DND-41 (cell line): ENCODE results near the gene XYLT1.

Source experiments
- ATAC-seq: fragments of 200-7000 bp; cut with Tn5 transposase; 3 replicates; pipeline ENCODE4 v1.9.1; 2021; ENCODE audit warnings: low read depth; ENCODE audit not compliant: insufficient read depth
- DNase-seq: peaks from one replicate; pipeline ENCODE4 v3.0.0-alpha.2; 2020
- H2AFZ ChIP-seq: 2 replicates; pipeline ENCODE4 v1.6.0; 2012; ENCODE audit warnings: low read depth, low read length
- H3K27ac ChIP-seq: 2 replicates; pipeline ENCODE4 v1.5.1; 2012; ENCODE audit warnings: low read length, inconsistent platforms
- H3K27me3 ChIP-seq: fragments of 200-600 bp; sonication (generic); 2 replicates; pipeline ENCODE4 v1.6.0; 2012; ENCODE audit warnings: low read length, mild to moderate bottlenecking, inconsistent platforms; ENCODE audit not compliant: insufficient read depth, poor library complexity
- H3K36me3 ChIP-seq: 2 replicates; pipeline ENCODE4 v1.5.1; 2012; ENCODE audit warnings: low read length, inconsistent platforms; ENCODE audit not compliant: insufficient read depth
- H3K4me1 ChIP-seq: 2 replicates; pipeline ENCODE4 v1.5.1; 2012; ENCODE audit warnings: mild to moderate bottlenecking, low read length; ENCODE audit not compliant: insufficient read depth
- H3K4me2 ChIP-seq: 2 replicates; pipeline ENCODE4 v1.6.0; 2012; ENCODE audit warnings: mild to moderate bottlenecking, moderate library complexity, low read length, inconsistent platforms; ENCODE audit not compliant: insufficient read depth
- H3K4me3 ChIP-seq, 2 experiments: fragments of 200-600 bp in 1 of 2; shearing (Covaris generic) in 1 of 2; 2 replicates each; pipeline ENCODE4 v1.5.1; 2012 to 2016; ENCODE audit warnings: inconsistent platforms in 2 of 2, low read length in 2 of 2, mild to moderate bottlenecking in 2 of 2, low read depth in 1 of 2, moderate library complexity in 1 of 2
- H3K79me2 ChIP-seq: 2 replicates; pipeline ENCODE4 v1.6.0; 2012; ENCODE audit warnings: low read length, inconsistent platforms; ENCODE audit not compliant: insufficient read depth
- H3K9ac ChIP-seq: 2 replicates; pipeline ENCODE4 v1.6.0; 2012; ENCODE audit warnings: low read depth, mild to moderate bottlenecking, inconsistent platforms, low read length, moderate library complexity
- H3K9me3 ChIP-seq: 2 replicates; pipeline ENCODE4 v1.5.1; 2012; ENCODE audit warnings: low read length, moderate library complexity, mild to moderate bottlenecking, inconsistent platforms; ENCODE audit not compliant: insufficient read depth, severe bottlenecking
- H4K20me1 ChIP-seq: 2 replicates; pipeline ENCODE4 v1.6.0; 2012; ENCODE audit warnings: low read length; ENCODE audit not compliant: insufficient read depth
- CTCF ChIP-seq: IDR thresholded peaks from 2 replicates; pipeline ENCODE4 v1.5.1; 2012; ENCODE audit warnings: borderline replicate concordance, low read length, moderate library complexity, mild to moderate bottlenecking; ENCODE audit not compliant: poor library complexity, severe bottlenecking; ENCODE audit errors: extremely low read depth
- EZH2 ChIP-seq: IDR thresholded peaks from 3 replicates; pipeline ENCODE4 v1.6.1; 2012; ENCODE audit warnings: borderline replicate concordance, low read depth, mild to moderate bottlenecking, moderate library complexity, low read length, inconsistent platforms; ENCODE audit not compliant: severe bottlenecking

Gene XYLT1

DNA sequence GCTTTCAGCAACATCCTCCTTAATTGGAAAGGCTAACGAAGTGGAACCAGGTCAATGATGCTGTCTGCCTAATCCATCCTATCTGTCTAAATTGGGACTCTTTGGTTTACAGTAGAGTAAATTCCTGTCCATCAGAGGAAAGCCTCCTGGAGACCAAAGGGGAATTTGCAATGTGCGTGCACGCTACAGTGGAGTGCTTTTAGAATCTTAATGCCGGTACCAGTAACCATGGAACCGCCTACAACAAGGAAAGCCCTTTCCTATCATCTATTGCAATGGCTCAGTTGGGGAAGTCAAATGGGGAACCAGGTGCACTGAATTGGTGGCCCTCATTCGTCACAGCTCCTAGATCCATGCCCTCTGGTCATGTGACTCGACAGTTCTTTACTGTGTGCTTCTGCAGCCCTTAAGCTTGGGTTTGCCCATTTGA, 110.1 kb downstream of the XYLT1 start:
- Histone ChIP-seq H2AFZ (no peak overlapping the region), H3K27ac (no peak overlapping the region), H3K36me3 (no peaks in the 10 kb centered on the region), H3K79me2 (no peaks in the 10 kb centered on the region), H3K9me3 (no peaks in the 10 kb centered on the region), H3K4me1 (peaks cover 11% of the 10 kb centered on the region), H4K20me1 (no peaks in the 10 kb centered on the region), H3K9ac (no peak overlapping the region), H3K4me2 (no peak overlapping the region), H3K4me3 (no peak overlapping the region), H3K27me3 (no peaks in the 10 kb centered on the region)
- DNase-seq, result no peak
- no peak for ATAC-seq
- TF ChIP-seq CTCF (no peak), EZH2 (no peak)

DNA sequence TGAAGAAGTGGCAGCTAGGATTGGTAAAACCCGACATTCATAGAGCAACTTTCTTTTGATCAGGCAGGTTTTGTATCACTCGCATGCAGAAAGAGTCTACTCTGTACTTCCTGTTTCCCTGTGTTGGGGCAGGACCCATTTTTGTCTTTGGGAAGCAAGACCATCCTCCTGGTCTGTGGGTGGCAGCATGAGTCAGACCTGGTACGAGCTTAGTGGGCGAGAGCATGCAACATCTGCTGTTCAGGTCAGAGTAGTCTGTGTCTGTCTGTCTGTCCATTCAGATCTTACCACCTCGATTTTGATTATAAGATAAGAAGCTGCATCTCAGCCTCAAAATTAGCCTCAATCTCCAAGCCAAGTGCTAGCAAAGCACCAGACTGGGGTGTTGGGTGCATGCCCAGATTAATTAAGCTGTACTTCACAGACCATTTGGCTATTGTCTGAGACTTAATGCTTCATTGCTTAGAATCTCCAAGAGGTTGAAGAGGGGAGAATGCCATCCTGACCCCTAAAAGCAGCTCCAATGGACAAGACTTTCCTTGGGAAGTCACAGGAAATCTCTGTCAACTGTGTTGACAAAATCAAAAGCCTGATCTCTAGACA, 110.9 kb downstream of the XYLT1 start:
- no peak overlapping the region for H3K4me2 ChIP-seq
- H4K20me1 ChIP-seq, result no peaks in the 10 kb centered on the region
- DNase-seq (no peak), ATAC-seq (no peak)
- TF ChIP-seq EZH2, result no peak
- no peak for TF ChIP-seq CTCF
- no peak overlapping the region for H3K9ac ChIP-seq
- H3K36me3 ChIP-seq, result no peaks in the 10 kb centered on the region
- H3K27ac ChIP-seq, result no peak overlapping the region
- H3K4me1 ChIP-seq, result peaks cover 11% of the 10 kb centered on the region
- no peak overlapping the region for H2AFZ ChIP-seq
- no peaks in the 10 kb centered on the region for H3K9me3 ChIP-seq
- H3K4me3 ChIP-seq, result no peak overlapping the region
- H3K79me2 ChIP-seq, result no peaks in the 10 kb centered on the region
- no peaks in the 10 kb centered on the region for H3K27me3 ChIP-seq

GRCh38 chr16:17358846-17359245, 111.9 kb downstream of the XYLT1 start:
- Histone ChIP-seq H3K27me3 (no peaks in the 10 kb centered on the region), H3K27ac (no peak overlapping the region), H3K9ac (no peak overlapping the region), H3K36me3 (no peaks in the 10 kb centered on the region), H2AFZ (no peak overlapping the region), H3K4me2 (no peak overlapping the region), H3K4me3 (no peak overlapping the region), H3K79me2 (no peaks in the 10 kb centered on the region), H3K4me1 (peaks cover under 1% of the 10 kb centered on the region; the same call in 1 of the 2 replicates), H4K20me1 (no peaks in the 10 kb centered on the region), H3K9me3 (no peaks in the 10 kb centered on the region)
- no peak for ATAC-seq
- TF ChIP-seq EZH2, result no peak
- TF ChIP-seq CTCF, result no peak
- DNase-seq, result no peak

DNA sequence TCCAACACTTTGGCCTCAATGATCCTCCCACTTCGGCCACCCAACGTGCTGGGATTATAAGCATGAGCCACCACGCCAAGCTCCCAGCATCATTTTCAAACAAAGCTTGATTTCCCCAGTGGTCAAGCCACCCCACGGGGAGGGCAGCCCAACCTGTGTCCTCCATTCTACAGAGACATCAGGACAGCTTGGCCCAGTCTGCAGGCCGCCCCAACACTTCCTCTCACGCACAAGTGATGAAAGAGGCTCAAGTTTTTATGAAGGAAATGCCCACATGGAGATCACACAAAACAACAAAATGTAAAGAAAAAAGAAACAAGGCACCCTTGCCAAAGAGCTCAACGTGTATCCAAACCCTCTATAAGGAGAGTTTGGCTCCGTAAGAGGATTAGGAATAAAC, 112.4 kb downstream of the XYLT1 start:
- Histone ChIP-seq H3K9me3 (no peaks in the 10 kb centered on the region), H3K4me2 (no peak overlapping the region), H2AFZ (no peak overlapping the region), H3K27me3 (no peaks in the 10 kb centered on the region), H4K20me1 (no peaks in the 10 kb centered on the region), H3K36me3 (no peaks in the 10 kb centered on the region), H3K4me3 (no peak overlapping the region), H3K9ac (no peak overlapping the region), H3K4me1 (no peaks in the 10 kb centered on the region), H3K27ac (no peak overlapping the region), H3K79me2 (no peaks in the 10 kb centered on the region)
- ATAC-seq (no peak), DNase-seq (no peak)
- TF ChIP-seq EZH2 (no peak), CTCF (no peak)
